OCI-M2 (cell line): Measurements from ENCODE around the gene CDK4.

Experiments used
- DNase-seq: peaks from one replicate; lab custom pipeline; 2025; ENCODE audit not compliant: unreplicated experiment; lab: John Stamatoyannopoulos, UW

CDK4 gene

GRCh38 chr12:57757771-57758170 lies 5.7 kb upstream of the CDK4 start:
- DNase-seq = no peak

GRCh38 chr12:57756406-57757341 lies 4.6 kb upstream of the CDK4 start:
- no peak for DNase-seq

GRCh38 chr12:57755454-57756372 lies 3.6 kb upstream of the CDK4 start:
- DNase-seq = no peak

GRCh38 chr12:57755194-57755453 lies 3.0 kb upstream of the CDK4 start:
- DNase-seq = no peak

- DNase-seq = no peak
Observed at GRCh38 chr12:57754411-57755193, 2.5 kb upstream of the CDK4 start, which contains the start of gene MARCHF9. Gene MARCHF9 (plus strand): TSS chr12:57755103. CDS start chr12:57755529, 426 bp downstream.

- DNase-seq = no peak
Observed at GRCh38 chr12:57753756-57754337, 1.7 kb upstream of the CDK4 start.

- DNase-seq = no peak
Observed at GRCh38 chr12:57752668-57753000, 524 bp upstream of the CDK4 start.

- no peak for DNase-seq
Observed at GRCh38 chr12:57751432-57751787, 700 bp downstream of the CDK4 start.

- no peak for DNase-seq
Observed at GRCh38 chr12:57750561-57751431, 1.3 kb downstream of the CDK4 start.

- DNase-seq = no peak
Observed at GRCh38 chr12:57749061-57749460, 3.0 kb downstream of the CDK4 start.

- DNase-seq = no peak
Observed at GRCh38 chr12:57746025-57746424, 6.1 kb downstream of the CDK4 start.

- no peak for DNase-seq
Observed at GRCh38 chr12:57745485-57745881, 6.6 kb downstream of the CDK4 start.

- DNase-seq = peak; percentile 67
Observed at GRCh38 chr12:57744777-57745484, 7.2 kb downstream of the CDK4 start, which contains the start of gene TSPAN31. Gene TSPAN31 (plus strand): TSS chr12:57745039. CDS start chr12:57745155, 116 bp downstream.

GRCh38 chr12:57744194-57744776 lies 7.8 kb downstream of the CDK4 start:
- DNase-seq = no peak

GRCh38 chr12:57743769-57744168 lies 8.3 kb downstream of the CDK4 start:
- DNase-seq = no peak

- no peak for DNase-seq
Observed at GRCh38 chr12:57741844-57742738, 10.0 kb downstream of the CDK4 start.

GRCh38 chr12:57741413-57741789 lies 10.7 kb downstream of the CDK4 start:
- no peak for DNase-seq
